ENCODE results near the gene ARID1B. TPM values are rescaled to one million over a fixed set of nuclear protein-coding genes. Genes with fewer than 3 reads are reported as not detected.

ARID1B gene
- total RNA-seq, 2 donors from 2014 or later = 79.3 to 84.6 TPM

- no peak for DNase-seq (ENCODE audit: low spot score)
- intact Hi-C loops (cut with DNase I) = no loop called here
These were observed 477.4 kb downstream of the ARID1B start for GRCh38 chr6:157254538-157254937.

- intact Hi-C loops (cut with DNase I) = no loop called here
- no peak for DNase-seq (ENCODE audit: low spot score)
These were observed 477.9 kb downstream of the ARID1B start for GRCh38 chr6:157255079-157255478.

- DNase-seq (ENCODE audit: low spot score) = peak; percentile 78
These were observed 481.7 kb downstream of the ARID1B start for GRCh38 chr6:157258878-157259277.

GRCh38 chr6:157259443-157259842, 482.3 kb downstream of the ARID1B start:
- intact Hi-C loops (cut with DNase I) = no loop called here
- peak; percentile 14 for DNase-seq (ENCODE audit: low spot score)

More at GRCh38 chr6:157258878-157259277, 481.7 kb downstream of the ARID1B start:
- intact Hi-C loops (cut with DNase I) = no loop called here

Small RNA genes lying within 50 kb of the gene (microRNA-seq; reads per million reads assigned to microRNA genes)
- 0 to 0.26 reads per million in 2 donors for gene MIR4466 (ENCODE audit: borderline microRNAs expressed in 2 of 2)

All from posterior vena cava (tissue), 2 donors.